K562 (cell line): ENCODE data around the gene KHSRP. TPM values are rescaled to one million over a fixed set of nuclear protein-coding genes. Genes with fewer than 3 reads are reported as not detected.

Experiments used
- AFF4 ChIP-seq: sonication (generic); formaldehyde crosslinking; IDR thresholded peaks from 2 replicates; pipeline ENCODE4 v1.8.0; 2023; ENCODE audit warnings: mild to moderate bottlenecking, missing genetic modification reagents
- CCNT2 ChIP-seq: IDR thresholded peaks from 2 replicates; pipeline ENCODE4 v1.6.1; 2011; ENCODE audit warnings: borderline replicate concordance, low read depth, mild to moderate bottlenecking, moderate library complexity, mixed read lengths, low read length; ENCODE audit not compliant: insufficient read length; ENCODE audit errors: extremely low read depth
- DEAF1 ChIP-seq: fragments of 450-650 bp; formaldehyde crosslinking; IDR thresholded peaks from 2 replicates; pipeline ENCODE4 v1.4.0; 2020; ENCODE audit warnings: mild to moderate bottlenecking, moderate library complexity
- FIP1L1 ChIP-seq: fragments of 200-400 bp; formaldehyde crosslinking; IDR thresholded peaks from 2 replicates; pipeline ENCODE4 v1.6.1; 2018; ENCODE audit warnings: mild to moderate bottlenecking, low read depth, low read length; ENCODE audit not compliant: poor library complexity, severe bottlenecking
- FOXJ2 ChIP-seq: fragments of 200-800 bp; sonication (Bioruptor generic); IDR thresholded peaks from 2 replicates; pipeline ENCODE4 v1.6.1; 2016; ENCODE audit warnings: missing genetic modification characterization, missing compliant biosample characterization
- KHSRP ChIP-seq: fragments of 450-650 bp; IDR thresholded peaks from 2 replicates; pipeline ENCODE4 v1.6.1; 2017
- PTBP1 ChIP-seq: fragments of 200-400 bp; formaldehyde crosslinking; IDR thresholded peaks from 2 replicates; pipeline ENCODE4 v1.6.1; 2017; ENCODE audit warnings: low read depth, low read length
- PYGO2 ChIP-seq: fragments of 450-650 bp; IDR thresholded peaks from 2 replicates; pipeline ENCODE4 v1.6.1; 2016; ENCODE audit warnings: mild to moderate bottlenecking, missing genetic modification characterization, moderate library complexity, missing compliant biosample characterization
- RBM15 ChIP-seq: fragments of 200-400 bp; formaldehyde crosslinking; IDR thresholded peaks from 2 replicates; pipeline ENCODE4 v1.6.1; 2018; ENCODE audit warnings: mild to moderate bottlenecking, low read length, moderate library complexity; ENCODE audit not compliant: insufficient read depth
- SIN3A ChIP-seq, 2 experiments: fragments of 150-350 bp in 1 of 2; IDR thresholded peaks; 2 replicates each; pipeline ENCODE4 v1.6.1; 2011 to 2016; ENCODE audit warnings: borderline replicate concordance in 2 of 2, low read depth in 2 of 2, low read length in 2 of 2, mild to moderate bottlenecking in 2 of 2, moderate library complexity in 2 of 2; ENCODE audit not compliant: control insufficient read depth in 1 of 2
- polyA plus RNA-seq, 8 experiments: library from polyadenylated mRNA; depleted of rRNA in 4 of 8; stranded (reverse) in 5 of 8; unstranded in 3 of 8; fragments of >200 nt; fragmentation: Nextera tagmentation in 2 of 8; fragmentation: Illumina TruSeq in 1 of 8; extraction: Ambion mirVana in 2 of 8; extraction: Trizol in 1 of 8; gene quantifications; 2 replicates each; pipeline versions ENCODE4 v1.2.1 to v1.2.3, GENCODE V29; 2011 to 2014; ENCODE audit warnings: inconsistent platforms in 1 of 8, missing spikeins in 1 of 8
- total RNA-seq, 7 experiments: library from RNA; depleted of rRNA in 6 of 7; stranded (reverse); fragments of >200 nt in 6 of 7; fragmentation: Illumina TruSeq in 2 of 7; extraction: Trizol in 2 of 7; gene quantifications; 2 replicates each; pipeline versions ENCODE4 v1.2.1 to v1.2.3, GENCODE V29; 2011 to 2021; ENCODE audit warnings: low replicate concordance in 1 of 7
- TF ChIP-seq, protein P1 (sequence below), 2 experiments: fragments of 450-650 bp in 1 of 2; sonication (generic) in 1 of 2; formaldehyde crosslinking in 1 of 2; IDR thresholded peaks; 2 replicates each; pipeline versions ENCODE4 v1.7.1 to v1.9.0; 2016 to 2022; ENCODE audit warnings: inconsistent platforms in 1 of 2, mild to moderate bottlenecking in 1 of 2, missing genetic modification reagents in 1 of 2

KHSRP gene
- total and polyA plus RNA-seq, 9 of the 15 experiments (the other 6 are each of a cell fraction or from before 2014, with no cell fraction given) = 4.2 to 564 (median 139) TPM

DNA sequence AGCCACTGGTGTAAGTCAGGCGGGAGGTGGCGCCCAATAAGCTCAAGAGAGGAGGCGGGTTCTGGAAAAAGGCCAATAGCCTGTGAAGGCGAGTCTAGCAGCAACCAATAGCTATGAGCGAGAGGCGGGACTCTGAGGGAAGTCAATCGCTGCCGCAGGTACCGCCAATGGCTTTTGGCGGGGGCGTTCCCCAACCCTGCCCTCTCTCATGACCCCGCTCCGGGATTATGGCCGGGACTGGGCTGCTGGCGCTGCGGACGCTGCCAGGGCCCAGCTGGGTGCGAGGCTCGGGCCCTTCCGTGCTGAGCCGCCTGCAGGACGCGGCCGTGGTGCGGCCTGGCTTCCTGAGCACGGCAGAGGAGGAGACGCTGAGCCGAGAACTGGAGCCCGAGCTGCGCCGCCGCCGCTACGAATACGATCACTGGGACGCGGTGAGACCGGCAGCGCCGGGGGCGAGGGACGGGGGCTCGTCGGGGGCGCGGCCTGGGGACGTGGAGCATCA is 52.0 kb downstream of the KHSRP start, which contains the start of gene ALKBH7 (continued):
- TF ChIP-seq FOXJ2 (tag) (no peak), KHSRP (no peak), PYGO2 (tag) (no peak), AFF4 (CRISPR knock-in tag) (no peak), RBM15 (no peak), FIP1L1 (no peak), PTBP1 (no peak), SIN3A (IDR thresholded peaks at IDR 0.05; ENCODE audit: borderline replicate concordance in 2 of 2, control insufficient read depth in 1 of 2, low read depth in 2 of 2, low read length in 2 of 2) (peak in 1 of 2 experiments; percentile 72; a peak in 2 of 4 replicates), DEAF1 (CRISPR knock-in tag) (no peak), CCNT2 (no peak)
- TF ChIP-seq, protein P1, sequence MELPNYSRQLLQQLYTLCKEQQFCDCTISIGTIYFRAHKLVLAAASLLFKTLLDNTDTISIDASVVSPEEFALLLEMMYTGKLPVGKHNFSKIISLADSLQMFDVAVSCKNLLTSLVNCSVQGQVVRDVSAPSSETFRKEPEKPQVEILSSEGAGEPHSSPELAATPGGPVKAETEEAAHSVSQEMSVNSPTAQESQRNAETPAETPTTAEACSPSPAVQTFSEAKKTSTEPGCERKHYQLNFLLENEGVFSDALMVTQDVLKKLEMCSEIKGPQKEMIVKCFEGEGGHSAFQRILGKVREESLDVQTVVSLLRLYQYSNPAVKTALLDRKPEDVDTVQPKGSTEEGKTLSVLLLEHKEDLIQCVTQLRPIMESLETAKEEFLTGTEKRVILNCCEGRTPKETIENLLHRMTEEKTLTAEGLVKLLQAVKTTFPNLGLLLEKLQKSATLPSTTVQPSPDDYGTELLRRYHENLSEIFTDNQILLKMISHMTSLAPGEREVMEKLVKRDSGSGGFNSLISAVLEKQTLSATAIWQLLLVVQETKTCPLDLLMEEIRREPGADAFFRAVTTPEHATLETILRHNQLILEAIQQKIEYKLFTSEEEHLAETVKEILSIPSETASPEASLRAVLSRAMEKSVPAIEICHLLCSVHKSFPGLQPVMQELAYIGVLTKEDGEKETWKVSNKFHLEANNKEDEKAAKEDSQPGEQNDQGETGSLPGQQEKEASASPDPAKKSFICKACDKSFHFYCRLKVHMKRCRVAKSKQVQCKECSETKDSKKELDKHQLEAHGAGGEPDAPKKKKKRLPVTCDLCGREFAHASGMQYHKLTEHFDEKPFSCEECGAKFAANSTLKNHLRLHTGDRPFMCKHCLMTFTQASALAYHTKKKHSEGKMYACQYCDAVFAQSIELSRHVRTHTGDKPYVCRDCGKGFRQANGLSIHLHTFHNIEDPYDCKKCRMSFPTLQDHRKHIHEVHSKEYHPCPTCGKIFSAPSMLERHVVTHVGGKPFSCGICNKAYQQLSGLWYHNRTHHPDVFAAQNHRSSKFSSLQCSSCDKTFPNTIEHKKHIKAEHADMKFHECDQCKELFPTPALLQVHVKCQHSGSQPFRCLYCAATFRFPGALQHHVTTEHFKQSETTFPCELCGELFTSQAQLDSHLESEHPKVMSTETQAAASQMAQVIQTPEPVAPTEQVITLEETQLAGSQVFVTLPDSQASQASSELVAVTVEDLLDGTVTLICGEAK (IDR thresholded peaks at IDR 0.05) = 0 out of 2 replicates have a peak, but pooled peaks have one; percentile 46
- TF ChIP-seq, protein P1 (CRISPR knock-in tag; IDR thresholded peaks at IDR 0.05) = no peak
